Measurements from ENCODE around the gene CNTROB. TPM values are rescaled to one million over a fixed set of nuclear protein-coding genes. Genes with fewer than 3 reads are reported as not detected.

Gene CNTROB
- total and polyA plus RNA-seq, 2 of the 4 experiments (the other 2 are of a cell fraction): 12.7 to 26.4 TPM

GRCh38 chr17:7987112-7987893 is 55.3 kb downstream of the CNTROB start:
- intact Hi-C loops (cut with micrococcal nuclease): loop anchor here (5.0 kb wide), 1 partner anchor 55 kb away; the partner anchor contains the start of genes CNTROB and TRAPPC1
- POLR2A ChIA-PET (ENCODE audit: unreplicated experiment): interaction anchor here (0.6 kb wide), 1 partner anchor 15 kb away, joined by 3 read pairs; no protein-coding TSS in a partner anchor
- TF ChIP-seq ELK1 (IDR thresholded peaks at IDR 0.05; ENCODE audit: borderline replicate concordance, low read depth, low read length) (no peak), USF2 (IDR thresholded peaks at IDR 0.05; ENCODE audit: low read depth, low read length) (no peak), NFE2L2 (IDR thresholded peaks at IDR 0.05; ENCODE audit: low read depth, low read length) (no peak), RAD21 (IDR thresholded peaks at IDR 0.05; ENCODE audit: low read length) (no peak), CTCF (conservative IDR thresholded peaks at IDR 0.05; ENCODE audit: low read depth, low read length) (no peak), POLR2A (IDR thresholded peaks at IDR 0.05; ENCODE audit: low read depth, low read length) (no peak)

More at GRCh38 chr17:7987112-7987893, 55.3 kb downstream of the CNTROB start:
- H3K14ac ChIP-seq (replicated peaks; ENCODE audit: low read depth, low read length): no peak overlapping the region
- CTCF ChIA-PET: interaction anchor here (0.6 to 1.8 kb wide), 6 partner anchors 14 to 257 kb away, joined by 3 to 5 read pairs (median 4); partner anchors contain the start of gene RNF227
- H3K9me3 ChIP-seq (ENCODE audit: control insufficient read depth, insufficient read depth, low read length): no peaks in the 10 kb centered on the region
- peaks cover 7% of the 10 kb centered on the region; the same call in 1 of the 2 replicates for H3K4me1 ChIP-seq (ENCODE audit: control insufficient read depth, insufficient read depth, low read length)
- H3K4ac ChIP-seq (ENCODE audit: low read depth, low read length): no peak overlapping the region
- H4K91ac ChIP-seq (ENCODE audit: insufficient read depth, low read depth, low read length): no peak overlapping the region; the same call in 1 of the 2 replicates
- no peak overlapping the region for H2BK20ac ChIP-seq (ENCODE audit: low read depth, low read length)
- H4K8ac ChIP-seq (ENCODE audit: low read depth in 2 of 2, low read length in 2 of 2): no peak overlapping the region
- H3K27me3 ChIP-seq (ENCODE audit: control insufficient read depth, insufficient read depth, low read length): no peaks in the 10 kb centered on the region
- no peak overlapping the region for H2BK5ac ChIP-seq (ENCODE audit: low read depth, low read length, poor library complexity, severe bottlenecking)
- BruUV-seq (replicated peaks): no TSS peak
- no peak for ATAC-seq (ENCODE audit: low read depth)
- H3K23ac ChIP-seq (ENCODE audit: low read depth, low read length): no peak overlapping the region
- no peaks in the 10 kb centered on the region for H3K36me3 ChIP-seq (ENCODE audit: control insufficient read depth, insufficient read depth, low read length)
- H4K5ac ChIP-seq (ENCODE audit: low read depth, low read length): no peak overlapping the region
- no peak overlapping the region for H2BK120ac ChIP-seq (ENCODE audit: low read depth, low read length)
- no peaks in the 10 kb centered on the region for H4K20me1 ChIP-seq (ENCODE audit: insufficient read depth, low read length)
- H2AFZ ChIP-seq (replicated peaks; ENCODE audit: low read length, poor library complexity): peak overlapping the region; percentile 65
- H3K56ac ChIP-seq (ENCODE audit: extremely low read depth, insufficient read depth, low read length): no peak overlapping the region
- H3K4me2 ChIP-seq (ENCODE audit: low read depth, low read length): no peak overlapping the region
- H2AK9ac ChIP-seq (replicated peaks; ENCODE audit: low read depth, low read length, poor library complexity): peak overlapping the region; percentile 39
- in situ Hi-C loops (cut with MboI; ENCODE audit: low sequenced_read_pairs): loop anchor here (5.0 to 25.0 kb wide), 2 partner anchors 75 to 250 kb away; no protein-coding TSS in a partner anchor
- dilution Hi-C loops (cut with HindIII; ENCODE audit: low sequenced_read_pairs, unreplicated experiment): no loop called here
- no peak overlapping the region for H3K27ac ChIP-seq (ENCODE audit: insufficient read depth, low read length)
- H3K9me1 ChIP-seq (ENCODE audit: insufficient read depth, low read length): peaks cover 3% of the 10 kb centered on the region
- no peaks in the 10 kb centered on the region for H3K79me1 ChIP-seq (ENCODE audit: low read depth in 1 of 2, low read length in 2 of 2)
- peak overlapping the region; percentile 66 for H2AK5ac ChIP-seq (ENCODE audit: low read depth, low read length)
- H3K9ac ChIP-seq (ENCODE audit: low read depth, low read length): no peak overlapping the region
- H3K4me3 ChIP-seq (ENCODE audit: insufficient read depth, low read depth, low read length): no peak overlapping the region
- DNase-seq: peak; percentile 27
- no peak overlapping the region for H3K18ac ChIP-seq (ENCODE audit: low read depth, low read length)
- no peak overlapping the region for H2BK15ac ChIP-seq (ENCODE audit: low read depth, low read length)
- WGBS, 2 experiments (ENCODE audit: extremely low coverage in 2 of 2, insufficient read length in 1 of 2): 89% methylated on average over 5 of the region's 12 CpGs; no CpG with 5 or more reads in 1 of the 2 experiments
